ENCODE measurements around the gene MIER2. TPM values are rescaled to one million over a fixed set of nuclear protein-coding genes. Genes with fewer than 3 reads are reported as not detected.
A peak's percentile ranks its signal among the peaks of the same experiment; 100 is the strongest.
"Not testable (repeated sequence)": the region's sequence is repeated elsewhere in the genome, so short reads cannot be mapped to it uniquely, and the experiment has no call there.

MIER2 gene
- 10 to 100 TPM; 11.6 to 26.4 (median 18.9) TPM for total RNA-seq

- Histone ChIP-seq H3K36me3 (no peaks in the 10 kb centered on the region), H3K4me1 (peaks cover 32 to 48% (median 47%) of the 10 kb centered on the region in 4 donors), H3K27ac (replicated peaks in 1 of 4) (peak within 1 kb of the TSS; percentile 77 to 84 (median 82)), H3K9me3 (no peaks in the 10 kb centered on the region), H3K27me3 (peaks cover 0 to 12% (median 0%) of the 10 kb centered on the region in 4 donors), H3K4me3 (peak within 1 kb of the TSS; percentile 71 to 93 (median 90))
- TF ChIP-seq POLR2AphosphoS5 (IDR thresholded peaks at IDR 0.05) (peak; percentile 38 to 57), POLR2A (IDR thresholded peaks at IDR 0.05; ENCODE audit: low read depth) (no peak)
- peak; percentile 97 for DNase-seq (ENCODE audit: extremely low spot score)
- intact Hi-C loops (cut with DNase I) = no loop called here
- 45% methylated on average over 10 of the region's 77 CpGs for WGBS
Observed at GRCh38 chr19:344625-345319, at the start of gene MIER2. Gene MIER2 (minus strand): TSS chr19:344796. CDS start chr19:344782, 14 bp downstream.

- DNase-seq (ENCODE audit: extremely low spot score); H3K27ac ChIP-seq (replicated peaks in 1 of 4); H3K36me3 ChIP-seq; intact Hi-C loops (cut with DNase I); H3K9me3 ChIP-seq; H3K4me3 ChIP-seq; H3K4me1 ChIP-seq: not testable (repeated sequence)
- H3K27me3 ChIP-seq = peaks cover 0 to 36% (median 1%) of the 10 kb centered on the region in 4 donors
Observed at GRCh38 chr19:393560-393959, 49.0 kb upstream of the MIER2 start.

- H3K36me3 ChIP-seq = no peaks in the 10 kb centered on the region
- intact Hi-C loops (cut with DNase I) = no loop called here
- H3K9me3 ChIP-seq = no peaks in the 10 kb centered on the region
- no peak for DNase-seq (ENCODE audit: extremely low spot score)
- WGBS = 37% methylated on average over 15 of the region's 17 CpGs
- no peak overlapping the region for H3K4me3 ChIP-seq
- TF ChIP-seq POLR2A (IDR thresholded peaks at IDR 0.05; ENCODE audit: low read depth) (no peak), POLR2AphosphoS5 (IDR thresholded peaks at IDR 0.05) (no peak), CTCF (IDR thresholded peaks at IDR 0.05) (no peak), EP300 (IDR thresholded peaks at IDR 0.05) (no peak)
- no peaks in the 10 kb centered on the region for H3K4me1 ChIP-seq
- no peak overlapping the region for H3K27ac ChIP-seq (replicated peaks in 1 of 4)
- peaks cover 0 to 33% (median 0%) of the 10 kb centered on the region in 4 donors for H3K27me3 ChIP-seq
Observed at GRCh38 chr19:392375-392970, 47.9 kb upstream of the MIER2 start.

- WGBS = 84% methylated on average over 27 of the region's 30 CpGs
- H3K27me3 ChIP-seq = peaks cover 0 to 31% (median 0%) of the 10 kb centered on the region in 4 donors
- no peak overlapping the region for H3K27ac ChIP-seq (replicated peaks in 1 of 4)
- TF ChIP-seq POLR2AphosphoS5 (IDR thresholded peaks at IDR 0.05) (no peak), CTCF (IDR thresholded peaks at IDR 0.05) (no peak), EP300 (IDR thresholded peaks at IDR 0.05) (no peak), POLR2A (IDR thresholded peaks at IDR 0.05; ENCODE audit: low read depth) (no peak)
- no peak for DNase-seq (ENCODE audit: extremely low spot score)
- no peaks in the 10 kb centered on the region for H3K9me3 ChIP-seq
- no peaks in the 10 kb centered on the region for H3K36me3 ChIP-seq
- no peak overlapping the region for H3K4me3 ChIP-seq
- H3K4me1 ChIP-seq = no peaks in the 10 kb centered on the region
- intact Hi-C loops (cut with DNase I) = no loop called here
Observed at GRCh38 chr19:391726-392374, 47.3 kb upstream of the MIER2 start.

GRCh38 chr19:391207-391557 is 46.6 kb upstream of the MIER2 start:
- no peak overlapping the region for H3K27ac ChIP-seq (replicated peaks in 1 of 4)
- no peak for TF ChIP-seq POLR2AphosphoS5 (IDR thresholded peaks at IDR 0.05)
- TF ChIP-seq POLR2A (IDR thresholded peaks at IDR 0.05; ENCODE audit: low read depth) = no peak
- no peak for TF ChIP-seq CTCF (IDR thresholded peaks at IDR 0.05)
- no peak for TF ChIP-seq EP300 (IDR thresholded peaks at IDR 0.05)
- H3K4me3 ChIP-seq = no peak overlapping the region
- 89% methylated on average over 2 of the region's 2 CpGs for WGBS
- H3K4me1 ChIP-seq = no peaks in the 10 kb centered on the region
- H3K36me3 ChIP-seq = no peaks in the 10 kb centered on the region
- intact Hi-C loops (cut with DNase I) = no loop called here
- no peak for DNase-seq (ENCODE audit: extremely low spot score)
- H3K9me3 ChIP-seq = no peaks in the 10 kb centered on the region
- H3K27me3 ChIP-seq = peaks cover 0 to 32% (median 0%) of the 10 kb centered on the region in 4 donors
